ENCODE measurements around the gene CHMP6. TPM values are rescaled to one million over a fixed set of nuclear protein-coding genes. Genes with fewer than 3 reads are reported as not detected.
A peak's percentile ranks its signal among the peaks of the same experiment; 100 is the strongest.

The CHMP6 gene
- total and polyA plus RNA-seq, 9 of the 15 experiments (the other 6 are each of a cell fraction or from before 2014, with no cell fraction given), result 0.25 to 30.4 (median 13.4) TPM

- DNase-seq (ENCODE audit: extremely low read depth in 1 of 4, low spot score in 3 of 4), result peak in 1 of 4 experiments; percentile 56
- Histone ChIP-seq H3K27ac (ENCODE audit: extremely low read depth, low read depth, low read length) (no peak overlapping the region), H4K20me1 (replicated peaks; ENCODE audit: control insufficient read depth, insufficient read depth, low read length) (no peaks in the 10 kb centered on the region), H3K9me3 (replicated peaks; ENCODE audit: control insufficient read depth, insufficient read depth, low read depth, low read length) (peaks cover 8% of the 10 kb centered on the region), H3K9ac (ENCODE audit: insufficient read depth in 1 of 2, low read depth in 2 of 2, low read length in 2 of 2) (peak overlapping the region in 1 of 2 experiments; percentile 10; a peak in 1 of 4 replicates), H3K4me3 (no peak overlapping the region), H3K36me3 (ENCODE audit: control insufficient read depth, insufficient read depth, low read length) (no peaks in the 10 kb centered on the region; the same call in 2 of the 3 replicates), H3K4me1 (replicated peaks in 1 of 2; ENCODE audit: control insufficient read depth in 2 of 2, insufficient read depth in 2 of 2, low read length in 2 of 2) (peaks cover 11 to 20% of the 10 kb centered on the region in 2 experiments; a peak in 4 of 5 replicates), H3K27me3 (ENCODE audit: control insufficient read depth in 2 of 2, insufficient read depth in 2 of 2, low read length in 2 of 2) (no peaks in the 10 kb centered on the region), H3K4me2 (ENCODE audit: insufficient read depth, low read length) (no peak overlapping the region), H2AFZ (ENCODE audit: low read depth, low read length) (peak overlapping the region; percentile 43; the same call in 1 of the 2 replicates), H3K9me1 (ENCODE audit: control insufficient read depth, insufficient read depth, low read length) (no peaks in the 10 kb centered on the region), H3K79me2 (ENCODE audit: control insufficient read depth, insufficient read depth, low read length) (peaks cover 3% of the 10 kb centered on the region; the same call in 1 of the 3 replicates)
- TF ChIP-seq CHD2 (IDR thresholded peaks at IDR 0.05; ENCODE audit: low read depth, low read length), result peak; percentile 83
- TF ChIP-seq ERF (CRISPR knock-in tag; IDR thresholded peaks at IDR 0.05), result no peak
- peak; percentile 41 for TF ChIP-seq PRDM10 (IDR thresholded peaks at IDR 0.05; ENCODE audit: partially characterized antibody)
- TF ChIP-seq ZNF316 (IDR thresholded peaks at IDR 0.05), result peak; percentile 32; the same call in 1 of the 2 replicates
- no peak for TF ChIP-seq PHF8 (IDR thresholded peaks at IDR 0.05; ENCODE audit: borderline replicate concordance, low read length)
- TF ChIP-seq NFE2 (IDR thresholded peaks at IDR 0.05; ENCODE audit: low read depth), result no peak
- TF ChIP-seq ZNF699 (CRISPR knock-in tag; IDR thresholded peaks at IDR 0.05; ENCODE audit: insufficient replicate concordance), result no peak
- TF ChIP-seq, protein P1, sequence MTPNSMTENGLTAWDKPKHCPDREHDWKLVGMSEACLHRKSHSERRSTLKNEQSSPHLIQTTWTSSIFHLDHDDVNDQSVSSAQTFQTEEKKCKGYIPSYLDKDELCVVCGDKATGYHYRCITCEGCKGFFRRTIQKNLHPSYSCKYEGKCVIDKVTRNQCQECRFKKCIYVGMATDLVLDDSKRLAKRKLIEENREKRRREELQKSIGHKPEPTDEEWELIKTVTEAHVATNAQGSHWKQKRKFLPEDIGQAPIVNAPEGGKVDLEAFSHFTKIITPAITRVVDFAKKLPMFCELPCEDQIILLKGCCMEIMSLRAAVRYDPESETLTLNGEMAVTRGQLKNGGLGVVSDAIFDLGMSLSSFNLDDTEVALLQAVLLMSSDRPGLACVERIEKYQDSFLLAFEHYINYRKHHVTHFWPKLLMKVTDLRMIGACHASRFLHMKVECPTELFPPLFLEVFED (CRISPR knock-in tag; conservative IDR thresholded peaks at IDR 0.05), result no peak
- peak; percentile 27 for TF ChIP-seq MEIS2 (IDR thresholded peaks at IDR 0.05; ENCODE audit: partially characterized antibody)
- TF ChIP-seq RBM34 (IDR thresholded peaks at IDR 0.05; ENCODE audit: borderline replicate concordance, insufficient read depth, low read length), result no peak
- TF ChIP-seq L3MBTL2 (IDR thresholded peaks at IDR 0.05), result peak; percentile 16; the same call in 1 of the 2 replicates
- TF ChIP-seq, protein P2, sequence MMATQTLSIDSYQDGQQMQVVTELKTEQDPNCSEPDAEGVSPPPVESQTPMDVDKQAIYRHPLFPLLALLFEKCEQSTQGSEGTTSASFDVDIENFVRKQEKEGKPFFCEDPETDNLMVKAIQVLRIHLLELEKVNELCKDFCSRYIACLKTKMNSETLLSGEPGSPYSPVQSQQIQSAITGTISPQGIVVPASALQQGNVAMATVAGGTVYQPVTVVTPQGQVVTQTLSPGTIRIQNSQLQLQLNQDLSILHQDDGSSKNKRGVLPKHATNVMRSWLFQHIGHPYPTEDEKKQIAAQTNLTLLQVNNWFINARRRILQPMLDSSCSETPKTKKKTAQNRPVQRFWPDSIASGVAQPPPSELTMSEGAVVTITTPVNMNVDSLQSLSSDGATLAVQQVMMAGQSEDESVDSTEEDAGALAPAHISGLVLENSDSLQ (IDR thresholded peaks at IDR 0.05), result peak; percentile 38; the same call in 1 of the 2 replicates
- ChIA-PET CTCF (ENCODE audit: low intra/inter-chr PET ratio) (no interaction called here), POLR2A (interaction anchor here (0.6 to 1.2 kb wide), 2 partner anchors 10 to 16 kb away, joined by 3 read pairs; no protein-coding TSS in a partner anchor)
- no TSS peak for BruUV-seq (replicated peaks)
- FAIRE-seq, result no peak
- in situ Hi-C loops (cut with MboI), result no loop called here
- peak; percentile 20; the same call in 1 of the 3 replicates for ATAC-seq
- 49% methylated on average over 6 of the region's 6 CpGs for WGBS (ENCODE audit: insufficient coverage, low coverage, missing lambda C conversion rate)
- intact Hi-C loops (cut with micrococcal nuclease), result loop anchor here (10.0 kb wide), 1 partner anchor 221 kb away; the partner anchor contains the start of genes NDUFAF8 and TEPSIN
Measured at GRCh38 chr17:81013642-81014041, 22.0 kb downstream of the CHMP6 start.
